Measurements from ENCODE around the gene MAN1A1. TPM values are rescaled to one million over a fixed set of nuclear protein-coding genes. Genes with fewer than 3 reads are reported as not detected.
A peak's percentile ranks its signal among the peaks of the same experiment; 100 is the strongest.

The MAN1A1 gene
- total RNA-seq, 1 donor from 2014 or later = 269 TPM

DNA sequence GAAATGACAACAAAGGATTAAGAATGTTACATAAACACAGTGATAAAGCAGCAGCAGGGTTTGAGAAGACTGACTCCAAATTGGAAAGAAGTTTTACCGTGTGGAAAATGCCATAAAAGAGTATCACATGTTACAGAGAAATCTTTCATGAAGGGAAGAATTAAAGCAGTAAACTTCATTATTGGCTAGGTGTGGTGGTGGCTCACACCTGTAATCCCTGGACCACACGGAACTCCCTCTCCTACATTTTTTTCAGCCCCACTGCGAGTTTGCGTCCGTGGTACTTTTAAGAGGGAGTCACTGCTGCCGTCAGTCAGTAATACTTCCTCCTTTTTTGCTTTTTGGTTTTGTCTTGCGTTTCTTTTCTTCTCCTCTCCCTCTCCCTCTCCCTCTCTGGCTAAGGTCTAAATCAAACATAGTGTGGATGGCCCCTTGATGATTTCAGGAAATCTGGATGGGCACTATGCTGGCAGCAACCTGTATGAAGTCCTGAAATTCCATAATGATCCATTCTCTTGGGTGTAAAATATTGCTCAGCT lies 112.3 kb downstream of the MAN1A1 start:
- no peak for DNase-seq (ENCODE audit: low read depth in 2 of 2)

DNA sequence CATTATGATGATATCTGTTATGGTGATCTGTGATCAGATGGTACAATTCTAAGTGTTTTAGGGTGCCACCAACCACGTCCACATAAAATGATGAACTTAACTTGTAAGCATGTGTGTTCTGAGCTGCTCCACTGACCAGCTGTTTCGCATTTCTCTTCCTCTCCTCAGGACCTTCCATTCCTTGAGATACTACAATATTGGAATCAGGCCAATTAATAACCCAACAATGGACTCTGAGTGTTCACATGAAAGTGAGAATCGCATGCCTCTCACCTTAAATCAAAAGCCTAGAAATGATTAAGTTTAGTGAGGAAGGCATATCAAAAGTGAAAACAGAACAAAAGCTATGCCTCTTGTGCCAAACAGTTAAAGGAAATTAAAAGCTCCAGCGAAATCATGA lies 114.6 kb downstream of the MAN1A1 start:
- no peak for DNase-seq (ENCODE audit: low read depth in 2 of 2)

DNA sequence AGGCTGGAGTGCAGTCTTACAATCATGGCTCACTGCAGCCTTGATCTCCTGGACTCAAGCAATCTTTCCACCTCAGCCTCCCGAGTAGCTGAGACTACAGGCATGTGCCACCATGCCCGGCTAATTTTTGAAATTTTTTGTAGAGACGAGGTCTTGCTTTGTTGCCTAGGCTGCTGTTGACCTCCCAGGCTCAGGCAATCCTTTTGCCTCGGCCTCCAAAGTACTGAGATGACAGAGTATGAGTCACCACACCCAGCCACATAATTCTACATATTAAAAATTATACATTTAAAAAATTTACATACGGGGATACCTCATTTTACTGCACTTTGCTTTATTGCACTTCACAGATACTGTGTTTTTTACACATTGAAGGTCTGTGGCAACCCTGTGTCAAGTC lies 115.1 kb downstream of the MAN1A1 start:
- DNase-seq (ENCODE audit: low read depth in 2 of 2) = no peak

DNA sequence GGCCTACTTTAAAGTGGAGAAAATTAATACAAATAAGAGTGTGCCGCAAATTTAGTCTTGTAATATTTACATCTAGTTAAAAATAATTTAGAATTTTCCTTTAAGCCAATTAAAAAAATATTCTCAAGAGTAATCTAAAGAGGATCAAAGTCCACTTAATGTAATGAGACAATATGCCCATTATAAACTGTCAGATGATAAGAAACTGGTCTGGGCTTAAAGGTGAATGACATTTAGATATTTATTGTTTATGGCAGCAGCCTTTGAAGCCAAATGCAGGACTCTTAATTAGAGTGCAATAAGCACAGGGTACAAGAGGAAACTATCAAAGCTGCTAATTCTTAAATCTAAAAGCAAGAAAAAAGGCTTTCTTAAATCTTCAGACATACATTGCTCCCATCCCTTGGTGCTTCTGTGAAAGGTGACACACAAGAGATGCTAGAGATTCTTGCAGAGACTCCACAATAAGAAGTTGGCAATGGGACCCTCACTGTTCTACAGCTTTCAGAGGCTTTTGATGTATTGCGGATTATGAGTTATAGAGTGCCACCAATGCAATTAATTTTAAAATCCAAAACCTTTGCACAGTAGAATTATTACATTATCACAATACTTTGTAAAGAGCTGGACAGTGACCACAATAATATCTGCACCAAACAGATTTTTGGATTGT lies 116.1 kb downstream of the MAN1A1 start:
- DNase-seq (ENCODE audit: low read depth in 2 of 2) = no peak

DNA sequence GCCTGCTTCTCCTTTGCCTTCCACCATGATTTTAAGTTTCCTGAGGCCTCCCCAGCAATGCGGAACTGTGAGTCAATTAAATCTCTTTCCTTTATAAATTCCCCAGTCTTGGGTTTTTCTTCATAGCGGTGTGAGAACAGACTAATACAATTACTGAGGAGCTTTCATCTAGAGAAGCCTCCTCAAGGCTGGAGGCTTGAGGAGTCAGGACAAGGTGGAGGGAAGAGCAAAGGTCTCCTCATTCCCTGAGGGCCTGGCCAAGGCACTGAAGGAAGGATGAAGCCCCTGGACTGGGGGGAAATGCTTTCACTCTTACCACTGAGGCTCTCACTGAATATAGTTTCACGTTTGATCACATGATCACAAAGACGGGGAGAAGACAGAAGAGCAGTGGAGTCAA lies 118.2 kb downstream of the MAN1A1 start:
- DNase-seq (ENCODE audit: low read depth in 2 of 2) = no peak

DNA sequence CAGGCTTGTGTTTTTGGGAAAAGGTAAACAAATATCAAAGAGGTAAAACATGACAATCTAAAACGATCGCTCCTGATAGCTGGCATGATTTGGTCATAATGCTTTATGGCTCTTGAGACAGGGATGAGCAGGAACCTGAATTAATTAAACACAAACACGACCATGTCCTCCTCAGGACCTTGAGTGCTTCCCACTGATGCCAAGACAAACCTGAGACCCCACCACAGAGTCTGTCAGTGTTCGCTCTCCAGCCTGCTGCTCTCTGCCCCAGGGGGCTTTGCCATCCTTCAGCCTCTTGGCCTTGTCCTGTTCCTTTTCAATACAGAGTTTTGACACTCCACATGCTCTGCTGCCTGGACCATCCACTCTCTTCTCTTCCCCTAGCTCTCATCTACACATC lies 119.4 kb downstream of the MAN1A1 start:
- no peak for DNase-seq (ENCODE audit: low read depth in 2 of 2)

DNA sequence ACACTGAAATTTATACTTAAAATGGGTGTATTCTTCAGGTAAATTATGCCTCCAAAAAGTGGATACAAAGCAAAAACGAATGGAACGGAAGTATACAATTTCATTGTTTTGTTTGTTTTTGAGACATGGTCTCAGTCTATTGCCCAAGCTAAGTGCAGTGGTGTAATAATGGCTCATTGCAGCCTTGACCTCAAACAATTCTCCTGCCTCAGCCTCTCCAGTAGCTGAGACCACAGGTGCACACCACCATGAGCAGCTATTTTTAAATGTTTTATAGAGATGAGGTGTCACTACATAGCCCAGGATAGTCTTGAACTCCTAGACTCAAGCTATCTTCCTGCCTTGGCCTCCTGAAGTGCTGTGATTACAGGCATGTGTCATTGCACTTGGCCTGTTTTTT lies 122.2 kb downstream of the MAN1A1 start:
- DNase-seq (ENCODE audit: low read depth in 2 of 2) = no peak

DNA sequence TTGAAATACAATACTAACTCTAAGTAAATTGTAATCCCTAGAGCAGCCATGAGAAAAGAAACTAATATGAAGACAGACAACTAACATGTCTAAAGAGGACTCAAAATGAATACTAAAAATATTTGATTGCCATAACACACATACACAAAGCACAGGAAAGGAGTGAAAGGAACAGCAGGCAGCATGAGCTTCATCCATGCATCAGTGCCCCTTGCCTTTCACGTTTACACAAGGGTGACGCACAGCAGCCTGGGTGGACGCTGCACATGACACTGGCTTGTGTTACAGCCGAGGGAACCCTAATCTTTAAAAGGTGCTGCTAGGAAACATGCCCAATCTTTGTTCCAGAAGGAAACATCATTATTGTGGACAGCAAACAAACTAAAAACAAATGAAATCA lies 123.5 kb downstream of the MAN1A1 start:
- no peak for DNase-seq (ENCODE audit: low read depth in 2 of 2)

DNA sequence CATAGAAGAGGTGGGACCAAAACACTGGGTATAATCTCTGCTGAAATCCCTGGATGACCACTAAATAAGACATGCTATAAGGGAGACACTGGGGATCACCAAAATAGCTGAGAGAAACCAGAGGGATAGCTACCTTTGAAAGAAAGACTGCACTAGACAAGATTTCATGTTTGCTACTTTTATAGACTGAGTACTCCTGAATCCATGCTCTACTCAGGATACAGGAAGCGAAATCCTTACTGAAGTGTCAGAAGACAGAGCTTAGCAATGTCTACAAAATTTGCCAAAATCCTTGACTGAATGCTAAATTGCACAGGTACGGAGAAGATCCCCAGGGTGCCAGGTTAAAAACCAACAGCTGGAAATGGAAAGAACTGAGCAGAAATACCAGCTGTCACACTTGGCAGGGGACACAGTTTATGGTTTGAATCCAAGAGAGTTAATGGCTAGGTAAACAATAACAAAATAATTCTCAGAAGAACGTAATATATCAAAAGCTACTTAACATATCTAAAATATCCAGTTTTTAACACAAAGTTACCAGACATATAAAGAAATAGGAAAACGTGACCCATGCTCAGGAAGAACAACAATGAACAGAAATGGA lies 125.4 kb downstream of the MAN1A1 start:
- DNase-seq (ENCODE audit: low read depth in 2 of 2) = no peak

DNA sequence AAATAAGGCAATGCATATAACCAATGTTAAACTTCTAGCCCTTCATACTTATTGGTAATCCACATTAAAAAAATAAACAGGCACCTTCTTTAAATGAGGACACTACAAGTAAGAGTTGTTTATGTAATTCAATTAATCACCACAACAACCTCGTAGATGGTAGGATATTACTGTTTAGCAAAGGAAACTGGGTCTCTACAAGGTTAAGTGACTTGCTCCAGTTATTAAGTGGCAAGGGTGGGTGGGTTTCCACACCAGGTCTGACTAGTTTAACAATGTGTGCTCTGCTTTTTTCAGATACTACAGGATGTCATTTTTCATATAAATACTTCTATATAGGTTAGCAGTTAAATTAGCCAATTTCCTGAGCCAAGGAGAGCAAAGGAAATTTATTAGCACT lies 129.1 kb downstream of the MAN1A1 start:
- DNase-seq (ENCODE audit: low read depth in 2 of 2) = peak in 1 of 2 donors; percentile 11

DNA sequence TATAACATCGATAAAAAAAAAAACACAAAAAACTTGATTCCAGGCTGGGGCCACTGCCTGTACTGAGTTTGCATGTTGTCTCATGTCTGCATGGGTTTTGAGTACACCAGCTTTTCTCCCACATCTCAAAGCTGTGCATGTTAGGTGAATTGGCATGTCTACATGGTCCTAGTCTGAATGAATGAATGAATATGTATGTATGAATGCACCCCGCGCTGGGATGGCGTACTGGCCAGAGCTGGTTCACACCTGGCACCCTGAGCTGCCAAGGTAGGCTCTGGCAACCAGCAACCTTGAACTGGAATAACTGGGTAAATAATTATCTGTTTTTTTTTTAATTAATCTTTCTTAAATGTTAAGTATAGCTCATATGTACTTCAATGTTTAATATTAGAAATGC lies 131.0 kb downstream of the MAN1A1 start:
- DNase-seq (ENCODE audit: low read depth in 2 of 2) = no peak

DNA sequence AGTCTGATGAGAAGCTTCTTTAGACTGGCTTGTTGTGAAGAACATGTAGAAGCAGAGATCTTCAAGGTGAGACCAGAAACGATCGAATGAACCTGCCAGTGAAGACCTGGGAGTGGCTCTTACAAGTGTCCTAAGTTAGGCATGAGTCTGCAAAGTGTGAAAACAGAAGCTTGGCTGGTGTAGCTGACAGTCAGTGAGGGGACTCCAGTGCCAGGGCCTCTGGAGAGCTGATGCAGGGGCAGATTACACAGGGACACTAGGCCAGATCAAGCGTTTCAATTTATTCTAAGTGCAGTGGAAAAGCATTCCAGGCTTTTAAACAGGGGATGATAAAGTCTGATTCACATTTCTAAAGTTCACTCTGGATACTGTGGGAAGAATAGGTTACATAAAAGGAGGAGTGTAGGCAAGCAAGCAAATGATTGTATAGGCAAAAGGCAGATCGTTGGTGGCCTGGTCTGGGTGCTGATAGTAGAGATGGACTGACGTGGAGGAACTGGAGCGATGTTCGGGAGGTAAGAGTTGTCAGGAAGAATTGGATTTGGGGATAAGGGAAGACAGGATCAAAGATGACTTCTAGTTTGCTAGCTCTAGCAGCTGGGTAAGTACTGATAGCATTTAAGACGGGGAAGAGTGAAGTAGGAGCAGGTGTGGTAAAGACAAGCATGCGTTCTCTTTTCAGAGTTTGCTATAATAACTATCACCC lies 133.5 kb downstream of the MAN1A1 start:
- no peak for DNase-seq (ENCODE audit: low read depth in 2 of 2)

DNA sequence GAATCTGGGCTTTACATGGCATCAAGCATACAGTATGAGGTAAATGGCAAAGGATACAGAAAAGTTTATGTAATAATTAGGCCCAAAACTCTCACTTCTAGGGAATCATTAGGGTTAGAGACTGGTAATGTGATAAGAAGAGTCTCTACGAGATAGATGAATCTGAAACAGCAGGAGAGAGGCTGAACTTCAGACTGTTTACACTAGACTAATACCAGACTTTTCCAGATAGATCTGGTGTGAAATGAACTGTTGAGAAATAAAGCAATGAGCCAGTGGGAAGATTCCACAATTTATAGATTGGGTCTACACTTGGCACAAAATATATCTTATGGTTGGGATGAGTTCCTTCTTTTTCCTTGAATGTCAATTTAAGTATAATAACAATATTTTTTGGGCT lies 134.3 kb downstream of the MAN1A1 start:
- DNase-seq (ENCODE audit: low read depth in 2 of 2) = no peak

DNA sequence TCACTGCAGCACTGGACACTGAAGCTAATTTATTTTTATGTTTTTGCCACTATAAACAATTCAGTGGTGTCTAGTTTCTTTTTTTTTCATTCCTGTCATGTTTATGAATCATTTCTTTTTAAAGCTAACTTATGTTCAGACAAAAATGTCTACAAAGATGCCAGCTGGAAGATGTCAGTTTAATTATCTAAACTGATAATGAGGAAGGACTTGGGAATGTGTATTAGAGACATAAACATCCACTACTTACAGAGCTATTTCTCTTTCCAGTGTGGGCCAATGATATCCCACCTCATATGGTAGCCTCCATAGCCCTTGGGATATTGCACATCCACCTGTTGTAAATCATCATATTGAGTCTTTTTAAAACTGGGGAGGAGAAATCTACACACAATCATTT lies 139.0 kb downstream of the MAN1A1 start:
- DNase-seq (ENCODE audit: low read depth in 2 of 2) = no peak

DNA sequence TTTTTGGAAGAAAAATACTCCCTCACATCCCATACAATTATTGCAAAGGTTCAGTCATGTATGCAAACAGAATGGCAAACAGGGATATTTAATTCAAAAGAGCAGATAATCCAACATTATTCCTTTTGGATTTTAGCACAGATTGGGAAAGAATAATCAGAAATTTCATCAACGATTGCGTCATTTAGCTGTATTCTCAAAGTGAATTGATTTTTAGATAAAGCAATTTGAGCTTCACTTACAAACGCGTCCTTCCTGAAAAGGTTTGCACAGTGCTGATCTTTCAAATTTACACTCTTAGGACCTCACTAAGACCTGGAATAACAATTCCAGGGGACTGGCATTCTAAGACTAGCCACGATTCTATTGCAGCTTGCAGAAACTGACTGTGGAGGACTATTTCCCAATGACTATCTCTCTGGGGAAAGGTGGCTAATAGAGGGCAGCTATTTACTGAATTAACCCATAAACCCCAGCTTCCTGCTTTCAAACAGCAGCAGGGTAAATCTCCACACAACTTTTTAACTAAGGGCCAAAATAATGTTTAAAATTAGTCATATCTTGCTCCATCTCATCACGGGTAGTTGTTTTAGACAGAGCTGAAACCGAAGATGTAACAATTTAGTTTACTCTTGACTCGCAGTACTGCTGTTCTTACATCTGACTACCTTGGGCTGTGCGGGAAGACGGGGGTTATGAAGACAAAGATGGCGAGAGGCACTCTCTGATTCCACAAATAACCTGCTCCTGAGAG lies 139.9 kb downstream of the MAN1A1 start:
- no peak for DNase-seq (ENCODE audit: low read depth in 2 of 2)

DNA sequence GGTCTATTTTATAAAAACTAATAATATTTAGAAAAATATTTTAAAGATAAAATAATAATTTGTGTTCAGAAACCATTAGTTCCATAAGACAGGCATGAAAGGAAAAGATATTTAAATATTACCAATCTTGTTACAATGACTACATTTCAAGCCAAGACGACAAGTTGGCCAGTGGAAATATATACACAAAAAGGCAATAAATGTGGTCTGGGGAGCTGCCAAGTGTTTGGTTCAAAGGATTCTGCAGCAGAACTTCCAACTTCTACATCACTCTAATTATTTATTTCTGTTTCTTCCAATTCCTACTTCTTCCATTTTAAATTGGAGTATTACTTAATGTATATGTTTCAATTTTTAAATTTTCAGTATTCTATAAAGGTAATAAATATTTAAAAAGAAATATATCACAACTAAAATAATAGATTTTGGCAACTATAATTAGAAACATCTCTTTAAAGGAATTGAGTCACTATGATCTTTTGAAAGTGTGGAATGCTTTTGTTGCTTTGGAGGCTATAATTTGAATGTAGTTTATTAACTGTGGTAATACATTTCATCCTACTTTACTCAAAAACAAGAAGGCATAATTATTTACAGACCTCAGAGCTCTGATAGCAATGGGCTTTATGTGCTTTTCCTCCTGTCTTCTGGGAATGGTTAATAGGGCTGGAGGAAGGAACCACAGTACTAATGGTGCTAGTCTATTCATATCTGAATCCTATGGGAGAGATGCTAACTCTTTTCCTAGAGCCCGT lies 141.4 kb downstream of the MAN1A1 start:
- DNase-seq (ENCODE audit: low read depth in 2 of 2) = no peak

DNA sequence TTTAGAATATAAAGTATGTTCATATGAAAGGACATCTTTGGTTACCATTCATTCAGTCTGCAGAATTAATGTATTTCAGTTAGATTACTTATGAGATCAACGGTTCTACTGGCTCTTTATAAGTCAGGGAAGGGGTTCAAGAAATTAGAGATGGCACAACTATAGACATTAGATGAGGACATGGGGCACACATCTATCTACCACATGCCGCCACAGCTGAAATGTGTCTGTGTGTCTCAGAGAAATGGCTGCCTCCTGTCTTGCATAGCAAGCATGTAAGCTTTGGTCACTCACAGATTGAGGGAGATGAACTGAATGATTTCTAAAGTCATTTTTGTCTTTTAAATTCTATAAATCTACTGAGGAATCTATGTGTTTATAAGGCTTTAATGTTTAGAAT lies 142.2 kb downstream of the MAN1A1 start:
- DNase-seq (ENCODE audit: low read depth in 2 of 2) = no peak

DNA sequence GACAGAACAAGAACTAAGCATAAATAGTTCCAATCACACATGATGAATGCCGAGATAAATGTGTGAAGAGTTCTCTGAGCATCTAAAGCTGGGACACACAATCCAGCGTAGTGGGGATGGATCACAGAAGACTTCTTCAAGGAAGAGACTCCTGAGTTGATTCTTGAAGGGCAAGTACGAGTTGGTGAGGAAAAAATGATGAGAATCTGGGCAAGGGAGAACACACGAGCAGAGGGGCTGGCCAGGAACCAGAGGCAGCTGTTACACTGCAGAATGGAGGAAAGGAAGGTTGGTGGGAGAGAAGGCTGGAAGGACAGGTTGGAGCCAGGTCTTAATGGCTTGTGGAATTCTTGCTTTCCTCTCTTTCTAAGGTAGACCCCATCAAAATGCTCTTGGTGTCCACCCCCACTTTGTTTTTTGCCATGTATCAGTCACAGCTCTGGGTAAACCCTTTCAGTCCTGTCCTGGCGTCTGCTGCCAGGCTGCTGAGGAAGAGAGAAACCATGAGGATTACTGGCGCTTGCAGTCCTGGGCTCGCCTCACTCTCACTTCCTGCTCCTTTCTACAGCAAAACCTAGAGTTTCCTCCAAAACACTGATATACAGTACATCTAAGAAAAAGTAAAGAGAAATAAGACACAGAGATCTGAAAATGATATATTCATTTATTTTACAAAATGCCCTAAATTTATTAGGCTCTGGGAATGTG lies 143.5 kb downstream of the MAN1A1 start:
- DNase-seq (ENCODE audit: low read depth in 2 of 2) = no peak

DNA sequence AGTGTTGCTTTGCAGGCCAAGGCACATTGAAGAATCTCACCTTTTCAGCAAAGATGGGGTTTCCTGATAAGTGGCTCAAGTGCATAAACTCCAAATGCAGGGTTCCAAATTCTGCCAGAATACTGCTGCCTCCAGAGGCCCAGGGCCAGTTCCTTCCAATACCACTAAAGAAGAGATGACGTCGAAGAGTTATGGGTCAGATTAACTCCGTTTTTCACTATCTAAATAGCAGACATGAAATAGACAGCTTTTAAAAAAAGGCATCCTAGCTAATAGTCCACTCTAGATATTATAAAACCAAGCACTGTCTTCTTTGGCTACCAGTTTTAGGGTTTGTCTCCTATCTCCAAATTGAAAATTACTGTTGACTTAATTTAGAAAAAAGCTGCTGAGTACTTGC lies 144.8 kb downstream of the MAN1A1 start:
- no peak for DNase-seq (ENCODE audit: low read depth in 2 of 2)

DNA sequence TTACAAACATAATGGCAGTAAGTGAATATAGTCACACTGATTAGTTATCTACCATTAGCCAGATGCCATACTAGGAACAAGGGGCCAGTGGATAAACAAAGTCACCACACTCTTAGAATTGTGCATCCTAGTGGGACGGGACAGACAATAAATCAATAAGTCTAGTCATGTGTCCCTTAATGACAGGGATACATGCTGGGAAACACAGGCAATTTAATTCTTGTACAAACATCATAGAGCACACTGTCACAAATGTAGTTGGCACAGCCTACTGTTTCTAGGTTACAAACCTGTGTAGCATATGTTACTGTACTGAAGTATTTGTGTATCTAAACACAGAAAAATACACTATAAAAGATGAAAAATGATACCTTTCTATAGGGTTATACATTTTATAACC lies 148.1 kb downstream of the MAN1A1 start:
- DNase-seq (ENCODE audit: low read depth in 2 of 2) = no peak

Data from lung microvascular endothelial cell (primary cell).